Fibroblast of peridontal ligament (primary cell): ENCODE data around the gene LILRB4.
"Not testable (repeated sequence)": the region's sequence is repeated elsewhere in the genome, so short reads cannot be mapped to it uniquely, and the experiment has no call there.

ENCODE experiments used
- DNase-seq: peaks from one replicate; pipeline ENCODE4 v3.0.0-alpha.2; 2010; ENCODE audit errors: extremely low read depth

Gene LILRB4

GRCh38 chr19:54662730-54663129 lies at the start of gene LILRB4:
Gene LILRB4, plus strand, starts transcription at chr19:54662985. Its CDS starts 49 bp downstream, at chr19:54663034.
- no peak for DNase-seq

GRCh38 chr19:54614726-54615125 lies 48.1 kb upstream of the LILRB4 start:
- DNase-seq = no peak

DNA sequence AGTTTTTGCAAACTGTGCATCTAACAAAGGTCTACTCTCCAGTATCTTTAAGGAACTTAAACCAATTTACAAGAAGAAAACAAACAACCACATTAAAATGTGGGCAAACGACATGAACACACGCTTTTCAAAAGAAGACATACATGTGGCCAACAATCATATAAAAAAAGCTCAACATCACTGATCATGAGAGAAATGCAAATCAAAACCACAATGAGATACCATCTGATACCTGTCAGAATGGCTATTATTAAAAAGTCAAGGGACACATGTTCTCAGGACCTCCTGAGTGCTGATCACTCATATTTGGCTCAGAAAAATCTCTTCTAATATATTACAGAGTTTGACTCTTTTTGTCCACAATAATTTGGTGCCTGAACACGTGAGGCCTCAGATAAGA lies 46.7 kb upstream of the LILRB4 start:
- no peak for DNase-seq

GRCh38 chr19:54616821-54617560 lies 45.8 kb upstream of the LILRB4 start:
- DNase-seq = no peak

- no peak for DNase-seq
Measured at GRCh38 chr19:54620464-54620863, 42.3 kb upstream of the LILRB4 start.

- no peak for DNase-seq
Measured at GRCh38 chr19:54622431-54622830, 40.4 kb upstream of the LILRB4 start.

DNA sequence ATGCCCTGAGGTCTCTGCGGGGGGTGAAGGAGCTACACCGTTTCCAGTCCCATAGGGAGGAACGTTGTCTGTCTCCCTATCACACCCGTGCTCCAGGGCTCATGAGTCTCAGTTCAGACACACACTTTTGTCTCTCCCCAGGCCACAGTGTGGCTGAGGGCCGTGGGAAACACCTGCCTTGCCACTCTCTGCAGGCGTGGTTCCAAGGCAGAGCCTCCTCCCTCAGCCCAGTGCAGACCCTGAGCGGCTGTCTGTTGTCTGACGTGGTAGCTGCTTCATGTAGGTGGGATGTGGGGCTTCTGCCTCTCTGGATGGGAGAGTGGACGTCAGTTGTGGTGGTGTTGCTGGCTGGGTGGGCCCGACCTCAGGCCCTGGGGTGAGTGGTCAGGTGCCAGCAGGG lies 38.6 kb upstream of the LILRB4 start:
- DNase-seq = not testable (repeated sequence)

DNA sequence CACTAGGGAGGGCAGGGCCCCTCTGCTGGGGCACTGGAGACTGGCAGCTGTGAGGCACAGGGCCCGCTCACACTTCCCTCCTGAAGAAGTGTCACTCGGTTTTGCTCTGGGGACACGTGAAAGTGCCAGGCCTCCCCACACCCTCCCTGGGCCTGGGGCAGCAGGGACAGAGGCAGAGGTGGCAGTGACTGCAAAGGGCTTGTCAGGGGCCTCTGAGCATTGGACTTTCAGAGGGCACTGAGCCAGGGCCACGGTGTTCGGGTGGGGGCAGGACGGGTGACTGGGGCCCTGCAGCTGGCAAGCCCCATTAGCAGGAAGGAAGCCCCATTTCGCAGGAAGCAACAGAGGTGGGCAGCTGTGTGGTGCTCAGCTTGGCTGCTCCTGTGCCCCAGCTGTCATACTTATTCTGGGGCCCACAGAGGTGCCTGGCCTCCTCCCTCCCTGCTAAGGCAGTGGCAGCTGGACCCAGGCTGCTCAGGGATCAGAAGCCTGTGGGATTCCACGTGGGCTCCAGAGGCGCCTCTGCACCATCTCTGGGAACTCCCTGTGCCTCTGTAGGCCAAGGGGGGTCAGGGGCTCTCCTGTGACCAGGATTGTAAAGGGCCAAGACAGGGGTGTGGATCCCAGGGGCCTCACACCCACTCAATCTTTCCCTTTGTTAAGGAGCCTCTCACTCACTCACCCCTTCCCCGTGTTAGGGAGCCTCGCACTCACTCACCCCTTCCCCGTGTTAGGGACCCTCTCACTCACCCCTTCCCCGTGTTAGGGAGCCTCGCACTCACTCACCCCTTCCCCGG lies 37.7 kb upstream of the LILRB4 start:
- not testable (repeated sequence) for DNase-seq

GRCh38 chr19:54626757-54627156 lies 36.0 kb upstream of the LILRB4 start:
- no peak for DNase-seq

- not testable (repeated sequence) for DNase-seq
Measured at GRCh38 chr19:54627912-54628311, 34.9 kb upstream of the LILRB4 start.

- not testable (repeated sequence) for DNase-seq
Measured at GRCh38 chr19:54630262-54630661, 32.5 kb upstream of the LILRB4 start, which contains the start of gene LILRB1. Gene LILRB1, plus strand, starts transcription at chr19:54630484. Its CDS starts 590 bp downstream, at chr19:54631074.

GRCh38 chr19:54630782-54631181 lies 32.0 kb upstream of the LILRB4 start:
- no peak for DNase-seq

- not testable (repeated sequence) for DNase-seq
Measured at GRCh38 chr19:54631489-54632337, 31.1 kb upstream of the LILRB4 start.

DNA sequence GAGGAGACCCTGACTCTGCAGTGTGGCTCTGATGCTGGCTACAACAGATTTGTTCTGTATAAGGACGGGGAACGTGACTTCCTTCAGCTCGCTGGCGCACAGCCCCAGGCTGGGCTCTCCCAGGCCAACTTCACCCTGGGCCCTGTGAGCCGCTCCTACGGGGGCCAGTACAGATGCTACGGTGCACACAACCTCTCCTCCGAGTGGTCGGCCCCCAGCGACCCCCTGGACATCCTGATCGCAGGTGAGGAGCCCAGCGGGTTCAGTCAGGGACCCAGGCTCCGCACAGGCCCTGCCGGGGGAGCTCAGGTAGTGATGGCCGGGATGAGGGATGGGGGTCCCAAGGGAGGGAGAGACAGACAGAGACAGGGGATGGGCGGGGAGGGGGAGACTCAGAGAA lies 30.3 kb upstream of the LILRB4 start:
- DNase-seq = not testable (repeated sequence)

DNA sequence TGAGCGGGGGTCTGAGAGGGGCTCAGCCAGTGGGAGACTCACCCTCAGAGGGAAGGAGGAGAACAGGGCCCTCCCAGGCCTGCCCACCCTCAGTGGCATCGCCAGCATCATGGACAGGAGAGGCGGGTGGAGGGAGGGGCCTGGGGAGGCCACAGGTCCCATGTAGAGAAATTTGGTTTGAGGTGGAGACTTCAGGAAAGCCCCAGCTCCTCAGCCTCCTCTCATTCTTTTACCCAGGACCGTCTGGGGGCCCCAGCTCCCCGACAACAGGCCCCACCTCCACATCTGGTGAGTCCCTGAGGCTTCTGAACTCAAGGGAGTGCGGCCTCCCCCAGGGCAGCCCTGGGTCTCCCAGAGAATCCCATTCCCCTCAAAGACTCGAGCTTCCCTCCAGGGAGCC lies 29.4 kb upstream of the LILRB4 start:
- no peak for DNase-seq

DNA sequence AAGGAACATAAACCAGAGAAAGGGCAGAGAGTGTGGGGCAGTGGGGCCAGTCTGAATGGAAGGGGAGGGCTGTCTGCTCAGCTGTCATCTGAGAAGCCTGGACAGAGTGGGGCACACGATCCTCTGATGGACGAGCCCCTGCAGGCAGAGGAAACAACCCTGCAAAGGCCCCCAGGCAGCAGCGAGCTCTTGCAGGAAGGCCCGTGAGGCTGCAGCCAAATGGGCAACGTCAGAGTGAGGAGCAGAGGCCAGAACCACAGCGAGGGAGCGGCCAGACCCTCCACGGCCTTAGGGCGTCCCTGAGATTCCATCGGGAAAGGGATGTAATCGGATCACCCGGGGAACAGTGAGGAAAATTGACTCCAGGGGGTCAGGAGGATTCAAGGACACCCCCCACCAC lies 26.7 kb upstream of the LILRB4 start:
- not testable (repeated sequence) for DNase-seq

DNA sequence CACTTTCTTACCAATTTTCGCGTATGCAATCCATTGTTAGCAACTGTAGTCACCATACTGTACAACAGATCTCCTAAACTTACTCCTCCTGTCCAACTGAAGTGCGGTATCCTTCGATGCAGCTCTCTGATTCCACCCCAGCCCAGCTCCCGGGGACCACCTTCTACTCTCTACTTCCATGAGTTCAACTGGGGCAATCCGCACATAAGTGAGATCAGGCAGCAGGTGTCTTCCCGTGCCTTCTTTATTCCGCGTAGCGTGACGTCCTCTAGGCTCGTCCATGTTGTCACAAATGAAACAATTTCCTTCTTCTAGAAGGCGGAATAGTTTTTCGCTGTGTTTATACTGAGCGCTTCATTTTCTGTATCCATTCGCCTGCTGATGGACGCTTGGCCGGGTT lies 24.1 kb upstream of the LILRB4 start:
- no peak for DNase-seq

DNA sequence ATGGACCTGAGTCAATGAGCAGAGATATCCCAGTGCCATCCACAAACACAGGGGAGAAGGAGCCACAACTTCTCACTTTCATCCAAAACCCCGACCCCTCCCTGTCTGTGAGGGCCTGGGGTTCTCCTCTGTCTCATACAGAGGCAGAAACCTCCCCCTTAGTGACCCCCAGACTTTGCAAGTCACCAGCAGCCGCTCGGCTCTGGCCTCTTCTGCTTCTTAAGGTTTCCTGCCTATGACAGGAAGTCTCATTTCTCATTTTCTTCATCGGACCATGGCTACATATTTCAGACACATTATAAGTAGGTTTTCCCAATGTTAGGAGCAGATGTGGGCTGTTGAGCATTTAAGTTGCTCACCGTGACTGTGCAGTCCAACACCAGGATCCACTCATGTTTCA lies 19.8 kb upstream of the LILRB4 start:
- not testable (repeated sequence) for DNase-seq

GRCh38 chr19:54643583-54643982 lies 19.2 kb upstream of the LILRB4 start:
- DNase-seq = not testable (repeated sequence)

GRCh38 chr19:54644056-54644455 lies 18.7 kb upstream of the LILRB4 start:
- DNase-seq = no peak

DNA sequence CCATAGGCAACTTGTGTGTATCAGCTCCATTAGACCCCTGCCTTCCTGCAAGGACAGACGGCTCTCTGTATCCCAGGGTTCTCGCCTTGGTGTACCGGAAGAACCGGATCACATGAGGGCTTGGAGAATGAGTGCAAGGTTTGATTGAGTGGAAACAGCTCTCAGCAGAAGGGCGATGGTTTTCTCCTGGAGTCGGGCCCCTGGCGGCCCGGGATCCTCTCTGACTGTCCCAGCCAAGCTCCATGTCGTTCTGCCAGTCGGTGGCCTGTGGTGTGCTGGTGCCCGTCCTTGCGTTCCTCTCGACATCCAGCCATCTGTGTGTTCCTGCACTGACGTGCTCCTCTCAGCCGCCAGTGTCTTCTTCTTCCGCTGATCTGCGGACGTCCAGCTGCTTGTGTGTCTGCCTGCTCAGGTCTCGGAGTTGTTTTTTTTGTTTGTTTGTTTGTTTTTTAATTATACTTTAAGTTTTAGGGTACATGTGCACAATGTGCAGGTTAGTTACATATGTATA lies 16.4 kb upstream of the LILRB4 start:
- DNase-seq = no peak

- no peak for DNase-seq
Measured at GRCh38 chr19:54648129-54648528, 14.7 kb upstream of the LILRB4 start.
